ENCODE data around the gene ZDHHC11B.
A peak's percentile ranks its signal among the peaks of the same experiment; 100 is the strongest.
"Not testable (repeated sequence)": the region's sequence is repeated elsewhere in the genome, so short reads cannot be mapped to it uniquely, and the experiment has no call there.

Gene ZDHHC11B

GRCh38 chr5:714215-715118, 70.1 kb downstream of the ZDHHC11B start:
- DNase-seq = not testable (repeated sequence)

DNA sequence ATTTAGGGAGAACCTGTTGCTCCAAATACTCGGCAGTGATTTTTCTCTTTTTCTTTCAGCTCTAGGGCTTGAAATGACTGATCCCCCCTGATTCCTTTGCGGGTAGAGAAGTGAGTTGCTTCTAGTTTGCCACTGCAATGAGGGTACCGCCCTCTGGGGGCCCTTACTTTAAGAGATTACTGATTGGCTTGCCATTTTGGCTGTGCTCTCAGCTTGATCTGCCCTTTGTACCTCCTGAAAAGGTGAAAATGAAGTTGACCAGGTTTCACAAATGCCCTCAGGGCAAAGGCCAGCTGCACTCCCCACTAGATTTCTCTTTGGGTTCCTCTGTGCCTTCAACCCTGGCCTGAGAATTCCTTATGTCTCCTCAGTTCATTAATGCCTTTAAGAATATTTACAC, 70.8 kb downstream of the ZDHHC11B start:
- DNase-seq = not testable (repeated sequence)

DNA sequence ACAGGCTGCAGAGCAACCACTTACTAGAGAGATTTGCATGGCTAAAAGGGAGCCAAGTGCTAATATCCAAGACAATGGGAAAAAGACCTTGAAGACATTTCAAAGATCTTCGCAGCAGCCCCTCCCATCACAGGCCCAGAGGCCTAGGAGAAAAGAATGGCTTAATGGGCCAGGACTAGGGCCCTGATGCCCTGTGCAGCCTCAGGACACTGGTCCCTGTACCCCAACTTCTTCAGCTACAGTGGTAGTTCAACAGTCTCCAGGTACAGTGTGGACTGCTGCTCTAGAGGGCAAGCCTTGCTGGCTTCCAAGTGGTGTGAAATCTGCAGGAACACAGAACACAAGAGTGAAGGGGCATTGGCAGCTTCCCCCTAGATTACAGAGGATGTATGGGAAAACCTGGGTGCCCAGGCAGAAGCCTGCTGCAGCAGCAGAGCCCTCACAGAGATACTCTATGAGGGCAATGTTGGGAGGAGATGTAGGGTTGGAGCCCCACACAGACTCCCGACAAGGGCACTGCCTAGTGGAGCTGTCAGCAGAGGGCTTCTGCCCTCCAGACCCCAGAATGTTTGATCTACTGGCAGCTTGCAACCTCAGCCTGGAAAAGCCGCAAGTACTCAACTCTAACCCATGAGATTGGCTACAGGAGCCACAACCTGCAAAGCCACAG, 75.5 kb downstream of the ZDHHC11B start:
- not testable (repeated sequence) for DNase-seq

GRCh38 chr5:708374-708773, 76.2 kb downstream of the ZDHHC11B start:
- not testable (repeated sequence) for DNase-seq

- DNase-seq = not testable (repeated sequence)
These were observed 78.4 kb downstream of the ZDHHC11B start for GRCh38 chr5:706127-706526.

GRCh38 chr5:696753-697702, 87.5 kb downstream of the ZDHHC11B start:
- not testable (repeated sequence) for DNase-seq

- not testable (repeated sequence) for DNase-seq
These were observed 88.3 kb downstream of the ZDHHC11B start for GRCh38 chr5:696191-696590.

DNA sequence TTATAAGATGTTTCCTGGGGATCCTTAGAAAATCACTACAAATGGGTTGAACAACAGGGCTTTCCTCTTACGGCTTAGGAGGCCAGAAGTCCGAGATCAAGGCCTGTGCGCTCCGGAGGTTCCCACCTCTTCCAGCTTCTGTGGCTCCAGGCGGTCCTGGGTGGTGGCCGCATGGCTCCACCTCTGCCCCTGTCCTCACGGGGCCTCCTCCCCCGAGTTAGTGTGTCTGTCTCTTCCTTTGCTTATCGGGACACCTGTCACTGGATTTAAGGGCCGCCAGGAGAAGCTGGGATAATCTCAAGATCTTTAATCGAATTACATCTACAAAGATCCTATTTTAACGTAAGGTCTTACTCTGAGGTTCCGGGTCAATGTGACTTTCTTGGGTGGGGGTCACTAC, 89.1 kb downstream of the ZDHHC11B start:
- DNase-seq = not testable (repeated sequence)

- DNase-seq = not testable (repeated sequence)
These were observed 90.5 kb downstream of the ZDHHC11B start for GRCh38 chr5:694042-694431.

DNA sequence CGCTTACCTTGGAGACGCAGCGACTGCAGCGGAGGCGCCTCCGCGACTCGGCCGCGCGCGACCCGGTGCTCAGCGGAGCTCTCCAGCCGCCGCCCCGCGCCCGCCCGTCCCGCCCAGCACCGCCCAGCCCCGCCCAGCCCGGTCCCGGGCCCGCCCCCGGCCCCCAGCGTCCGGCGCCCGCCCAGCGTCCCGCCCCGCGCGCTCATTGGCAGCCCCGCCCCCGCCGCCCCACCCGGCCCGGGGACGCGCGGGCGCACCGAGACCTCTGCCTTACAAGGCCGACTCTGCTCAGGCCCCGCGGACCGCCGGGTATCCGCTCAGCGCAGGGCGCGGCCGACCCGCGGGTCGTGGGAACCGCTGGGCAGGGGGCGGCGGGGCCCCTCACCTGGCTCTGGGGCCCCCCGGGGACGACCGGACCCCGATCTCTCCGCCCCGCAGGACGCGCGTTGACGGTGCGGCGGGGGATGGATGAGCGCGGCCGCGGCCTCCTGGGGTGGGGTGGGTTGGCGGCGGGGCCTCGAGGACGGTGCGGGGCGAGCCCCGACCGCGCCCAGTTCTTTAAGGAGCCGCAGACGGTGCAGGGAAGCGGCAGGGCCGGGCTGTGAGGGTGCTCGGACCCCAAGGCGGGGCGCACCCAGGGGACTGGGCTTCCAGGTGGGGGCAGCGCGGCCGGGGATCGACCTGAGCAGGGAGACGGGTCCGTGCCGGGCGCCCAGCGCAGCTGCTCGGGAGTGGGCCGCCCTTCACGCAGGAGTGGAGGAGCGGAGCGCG, 91.1 kb downstream of the ZDHHC11B start, which contains the start of gene TPPP:
Gene TPPP (minus strand): TSS at position 82 of the 771 bp plus-strand sequence. CDS start 15,292 bp downstream, outside the sequence.
- DNase-seq = peak; percentile 90

GRCh38 chr5:692529-693041, 91.9 kb downstream of the ZDHHC11B start:
- not testable (repeated sequence) for DNase-seq

- DNase-seq = no peak
These were observed 92.6 kb downstream of the ZDHHC11B start for GRCh38 chr5:691817-692528.

GRCh38 chr5:691049-691448, 93.5 kb downstream of the ZDHHC11B start:
- DNase-seq = not testable (repeated sequence)

GRCh38 chr5:690293-690692, 94.2 kb downstream of the ZDHHC11B start:
- DNase-seq = not testable (repeated sequence)

DNA sequence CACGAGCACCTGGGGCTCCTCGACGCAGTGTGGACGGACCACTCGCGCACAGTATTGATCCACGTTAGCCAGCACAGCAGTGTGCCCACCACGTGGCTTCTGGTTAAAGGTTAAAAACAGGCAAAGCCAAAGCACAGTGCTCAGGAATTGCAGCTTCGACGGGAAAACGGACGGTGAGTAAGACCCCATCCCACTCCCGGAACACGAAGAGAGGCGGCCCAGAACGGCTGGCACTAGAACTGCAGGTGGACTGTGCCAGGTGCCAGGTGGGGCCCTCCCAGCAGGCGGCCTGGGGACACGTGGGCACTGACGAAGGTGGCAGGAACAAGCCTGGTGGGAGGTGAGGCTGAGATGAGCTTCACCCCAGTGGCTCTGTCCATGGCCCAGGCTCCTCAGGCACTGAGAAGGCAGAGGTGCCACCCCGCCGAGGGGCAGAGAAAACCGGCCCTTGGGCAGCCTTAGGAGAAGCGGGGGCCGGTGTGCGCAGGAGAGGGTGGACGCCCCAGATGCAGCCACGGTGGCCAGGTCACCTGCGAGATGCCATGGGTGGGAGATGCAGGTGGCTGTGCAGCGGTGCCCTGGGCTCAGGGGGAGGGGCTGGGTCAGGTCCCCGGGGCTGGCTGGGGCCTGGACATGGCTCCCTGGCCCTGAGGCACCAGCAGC, 96.0 kb downstream of the ZDHHC11B start:
- DNase-seq = peak; percentile 12

GRCh38 chr5:686936-687335, 97.6 kb downstream of the ZDHHC11B start:
- DNase-seq = not testable (repeated sequence)

DNA sequence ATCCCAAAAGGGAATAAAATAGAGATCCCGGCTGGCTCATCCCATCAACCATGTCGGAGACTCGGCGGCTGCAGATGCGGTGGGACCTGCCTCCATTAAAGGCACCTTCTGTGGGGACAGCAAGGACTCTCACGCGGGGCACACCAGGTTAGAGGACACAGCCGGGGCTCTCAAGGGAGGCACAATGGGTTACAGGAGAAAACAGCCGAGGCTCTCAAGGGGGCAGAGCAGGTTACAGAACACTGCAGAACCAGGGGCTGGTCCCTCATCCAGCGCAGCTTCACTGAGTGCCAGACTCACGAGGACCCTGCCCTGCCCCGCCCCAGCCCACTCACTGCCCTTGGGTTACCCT, 98.4 kb downstream of the ZDHHC11B start:
- not testable (repeated sequence) for DNase-seq

- DNase-seq = peak; percentile 5
These were observed 99.0 kb downstream of the ZDHHC11B start for GRCh38 chr5:685262-686171.

GRCh38 chr5:684751-685216, 99.7 kb downstream of the ZDHHC11B start:
- peak; percentile 10 for DNase-seq

Measured in femur (tissue), 1 donor.